GM19372 (cell line): ENCODE data around the gene STAT4.

Source experiments
- ATAC-seq: cut with Tn5 transposase; IDR thresholded peaks from one replicate; pipeline ENCODE4 v1.9.1; 2021; ENCODE audit warnings: mild to moderate bottlenecking, low read depth, moderate library complexity; ENCODE audit not compliant: unreplicated experiment

STAT4 gene

GRCh38 chr2:191049728-191050639 lies 100.8 kb downstream of the STAT4 start:
- ATAC-seq, result peak; percentile 43

- no peak for ATAC-seq
These were observed 102.7 kb downstream of the STAT4 start for GRCh38 chr2:191048073-191048472.

GRCh38 chr2:191045141-191045540 lies 105.7 kb downstream of the STAT4 start:
- no peak for ATAC-seq

- ATAC-seq, result no peak
These were observed 107.4 kb downstream of the STAT4 start for GRCh38 chr2:191043438-191043837.

- ATAC-seq, result no peak
These were observed 109.2 kb downstream of the STAT4 start for GRCh38 chr2:191041418-191042161.

GRCh38 chr2:191039616-191040015 lies 111.2 kb downstream of the STAT4 start:
- no peak for ATAC-seq

- no peak for ATAC-seq
These were observed 112.1 kb downstream of the STAT4 start for GRCh38 chr2:191038741-191039140.

GRCh38 chr2:191038241-191038725 lies 112.5 kb downstream of the STAT4 start:
- no peak for ATAC-seq

- no peak for ATAC-seq
These were observed 113.4 kb downstream of the STAT4 start for GRCh38 chr2:191037351-191037750.

GRCh38 chr2:191036363-191036762 lies 114.4 kb downstream of the STAT4 start:
- no peak for ATAC-seq

GRCh38 chr2:191032588-191033429 lies 118.0 kb downstream of the STAT4 start:
- ATAC-seq, result no peak

- ATAC-seq, result no peak
These were observed 119.5 kb downstream of the STAT4 start for GRCh38 chr2:191031256-191031655.

- peak; percentile 94 for ATAC-seq
These were observed 120.2 kb downstream of the STAT4 start for GRCh38 chr2:191030521-191031154.

- no peak for ATAC-seq
These were observed 121.4 kb downstream of the STAT4 start for GRCh38 chr2:191029280-191029950.

GRCh38 chr2:191026377-191026776 lies 124.4 kb downstream of the STAT4 start:
- ATAC-seq, result no peak

GRCh38 chr2:191025135-191025534 lies 125.7 kb downstream of the STAT4 start:
- no peak for ATAC-seq

GRCh38 chr2:191023235-191023679 lies 127.5 kb downstream of the STAT4 start:
- ATAC-seq, result no peak

GRCh38 chr2:191020742-191021381 lies 129.9 kb downstream of the STAT4 start:
- no peak for ATAC-seq

GRCh38 chr2:191020221-191020741 lies 130.5 kb downstream of the STAT4 start:
- ATAC-seq, result peak; percentile 71
